Pancreas (tissue), 10 donors: ENCODE results near the gene KRTAP10-4. TPM values are rescaled to one million over a fixed set of nuclear protein-coding genes. Genes with fewer than 3 reads are reported as not detected.
"Not testable (repeated sequence)": the region's sequence is repeated elsewhere in the genome, so short reads cannot be mapped to it uniquely, and the experiment has no call there.

Experiments used
- ATAC-seq, 4 donors: fragments of 200-7000 bp; cut with Tn5 transposase; one replicate each; pipeline versions ENCODE4 v1.8.0 to v1.9.1; 2020; ENCODE audit warnings: mild to moderate bottlenecking in 4 of 4, moderate library complexity in 4 of 4
- DNase-seq, 6 donors: peaks; one replicate each; pipeline ENCODE4 v3.0.0-alpha.2; 2020
- FAIRE-seq: peaks from 2 replicates; lab custom pipeline; 2012; peaks lifted over from hg19 to GRCh38; lab: Jason Lieb, UNC
- H3K27ac ChIP-seq, 4 donors: fragments of 200-600 bp; sonication (generic); 1 replicate in 3 of 4; 2 replicates in 1 of 4; pipeline versions ENCODE4 v1.5.0 to v1.8.0; 2020
- H3K27me3 ChIP-seq, 4 donors: fragments of 200-600 bp; one replicate each; pipeline ENCODE4 v1.8.0; 2021
- H3K36me3 ChIP-seq, 3 donors: fragments of 200-600 bp; sonication (generic) in 1 of 3; one replicate each; pipeline versions ENCODE4 v1.5.0 to v1.8.0; 2020 to 2021
- H3K4me1 ChIP-seq, 3 donors: fragments of 200-600 bp; one replicate each; pipeline ENCODE4 v1.8.0; 2021
- H3K4me3 ChIP-seq, 4 donors: fragments of 200-600 bp; sonication (generic) in 2 of 4; one replicate each; pipeline versions ENCODE4 v1.5.0 to v1.8.0; 2020 to 2021
- H3K9me3 ChIP-seq, 4 donors: fragments of 200-600 bp; one replicate each; pipeline ENCODE4 v1.8.0; 2021
- CTCF ChIP-seq, 4 donors: fragments of 200-600 bp; sonication (generic) in 3 of 4; IDR thresholded peaks; one replicate each; pipeline versions ENCODE4 v1.5.0 to v1.8.0; 2021; ENCODE audit warnings: antibody characterized with exemption in 4 of 4
- WGBS, 2 donors: extraction: QIAGEN DNeasy Blood & Tissue Kit; methylation state at CpG; one replicate each; pipeline ENCODE4 v1.1.7; 2013; 5-methylcytosine and 5-hydroxymethylcytosine counted together
- intact Hi-C, 3 donors: fragments of 100-400 bp; cut with DNase I; formaldehyde crosslinking; loops; one replicate each; pipeline versions ENCODE4 v1.11.1 to v1.14.2; 2022
- polyA plus RNA-seq, 2 donors: library from polyadenylated mRNA; stranded (reverse); fragments of 200-250 nt; gene quantifications; one replicate each; pipeline ENCODE4 v1.2.3, GENCODE V29; 2013
- total RNA-seq, 6 donors: library from RNA; stranded (reverse); fragmentation: NEBNext Ultra II Directional in 4 of 6; extraction: Animal tissue kit (Norgen Biotek cat#: 25700) in 4 of 6; gene quantifications; one replicate each; pipeline versions ENCODE4 v1.2.1 to v1.2.4, GENCODE V29; 2021 to 2023
- donor health status: healthy with polysubstance abuse.
- donor health status: DM: no; HTN: no; CAD: no; lungs with moderate emphysema.
- donor health status: DM: no; HTN: no; CAD: no.
- donor health status: control.
- donor health status: control.
- donor health status: Bipolar disorder and iron deficiency.
- donor health status: DM: yes; HTN: yes; CAD: no.
- donor health status: DM: no; HTN: no; CAD: no.
- donor health status: DM: no; HTN: no; CAD: no.
- donor health status: DM: yes; HTN: yes; CAD: no.

Gene KRTAP10-4
- total and polyA plus RNA-seq, 8 donors = not detected

DNA sequence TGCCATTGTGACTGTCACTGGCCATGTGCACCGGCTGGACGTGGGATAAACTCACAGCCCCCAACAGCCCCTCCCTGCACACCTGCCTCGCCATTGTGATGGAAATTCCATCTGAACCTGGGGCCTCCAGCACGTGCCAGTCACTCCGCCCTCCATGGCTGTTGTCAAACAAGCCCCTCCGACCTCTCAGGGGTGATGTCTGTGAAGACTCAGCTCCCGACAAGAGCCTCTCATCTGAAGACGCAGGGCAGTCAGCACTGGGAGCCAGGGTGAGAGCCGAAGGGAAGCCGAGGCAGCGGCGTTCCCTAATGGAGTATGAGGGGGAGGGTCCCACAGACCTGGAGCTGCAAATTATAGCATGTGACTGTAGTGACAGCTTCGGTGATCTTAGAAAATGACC is 20.8 kb upstream of the KRTAP10-4 start:
- WGBS, 2 donors = 58 to 64% methylated on average over 13 of the region's 13 CpGs
- Histone ChIP-seq H3K4me1 (no peaks in the 10 kb centered on the region), H3K9me3 (no peaks in the 10 kb centered on the region), H3K36me3 (no peaks in the 10 kb centered on the region), H3K27me3 (peaks cover 0 to 15% (median 0%) of the 10 kb centered on the region in 4 donors), H3K27ac (no peak overlapping the region), H3K4me3 (no peak overlapping the region)
- FAIRE-seq (no peak), ATAC-seq (no peak), DNase-seq (no peak)
- no peak for TF ChIP-seq CTCF (IDR thresholded peaks at IDR 0.05)
- intact Hi-C loops = no loop called here

DNA sequence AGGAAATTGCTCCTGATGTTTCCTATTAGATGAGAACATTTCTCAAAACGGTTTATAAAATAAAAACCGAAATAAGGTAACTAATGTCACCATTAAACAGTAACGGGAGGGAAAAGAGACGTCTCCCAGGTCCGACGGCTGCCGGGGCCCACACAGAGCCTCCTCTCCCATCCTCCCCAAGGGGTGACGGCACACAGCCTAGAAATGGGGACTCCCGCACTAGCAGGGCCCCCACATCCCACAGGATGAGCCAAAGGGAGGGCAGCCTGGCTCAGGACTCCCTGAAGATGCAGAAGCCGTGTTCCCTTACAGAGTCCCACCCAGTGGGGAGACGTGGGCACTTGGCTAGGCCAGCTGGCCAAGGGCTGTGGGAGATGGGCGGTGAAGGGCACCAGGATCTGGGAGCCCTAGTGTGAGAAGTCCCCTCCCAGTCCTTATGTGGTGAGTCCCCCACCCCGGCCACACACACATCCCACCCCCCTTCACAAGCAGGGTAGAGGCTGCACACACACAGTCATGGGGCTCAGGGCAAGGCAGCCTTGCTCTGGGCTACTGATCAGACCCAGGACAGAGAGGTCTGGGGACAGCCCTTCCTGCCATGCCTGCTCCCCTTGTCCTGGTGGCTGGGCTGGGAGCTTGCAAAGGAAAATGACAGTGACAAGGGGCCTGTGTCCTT is 18.2 kb upstream of the KRTAP10-4 start:
- Histone ChIP-seq H3K4me1 (no peaks in the 10 kb centered on the region), H3K9me3 (no peaks in the 10 kb centered on the region), H3K36me3 (no peaks in the 10 kb centered on the region), H3K27me3 (peaks cover 0 to 15% (median 0%) of the 10 kb centered on the region in 4 donors), H3K27ac (no peak overlapping the region), H3K4me3 (no peak overlapping the region)
- ATAC-seq (no peak), FAIRE-seq (no peak), DNase-seq (no peak)
- intact Hi-C loops = no loop called here
- no peak for TF ChIP-seq CTCF (IDR thresholded peaks at IDR 0.05)
- WGBS, 2 donors = 67 to 78% methylated on average over 13 of the region's 13 CpGs

- Histone ChIP-seq H3K36me3 (no peaks in the 10 kb centered on the region), H3K27me3 (peaks cover 0 to 15% (median 0%) of the 10 kb centered on the region in 4 donors), H3K27ac (no peak overlapping the region), H3K9me3 (no peaks in the 10 kb centered on the region), H3K4me3 (no peak overlapping the region), H3K4me1 (no peaks in the 10 kb centered on the region)
- 48 to 49% methylated on average over 9 of the region's 9 CpGs for WGBS, 2 donors
- no peak for TF ChIP-seq CTCF (IDR thresholded peaks at IDR 0.05)
- intact Hi-C loops = no loop called here
- no peak for DNase-seq
- ATAC-seq = no peak
- no peak for FAIRE-seq
Observed at GRCh38 chr21:44556879-44557278, 16.6 kb upstream of the KRTAP10-4 start.

DNA sequence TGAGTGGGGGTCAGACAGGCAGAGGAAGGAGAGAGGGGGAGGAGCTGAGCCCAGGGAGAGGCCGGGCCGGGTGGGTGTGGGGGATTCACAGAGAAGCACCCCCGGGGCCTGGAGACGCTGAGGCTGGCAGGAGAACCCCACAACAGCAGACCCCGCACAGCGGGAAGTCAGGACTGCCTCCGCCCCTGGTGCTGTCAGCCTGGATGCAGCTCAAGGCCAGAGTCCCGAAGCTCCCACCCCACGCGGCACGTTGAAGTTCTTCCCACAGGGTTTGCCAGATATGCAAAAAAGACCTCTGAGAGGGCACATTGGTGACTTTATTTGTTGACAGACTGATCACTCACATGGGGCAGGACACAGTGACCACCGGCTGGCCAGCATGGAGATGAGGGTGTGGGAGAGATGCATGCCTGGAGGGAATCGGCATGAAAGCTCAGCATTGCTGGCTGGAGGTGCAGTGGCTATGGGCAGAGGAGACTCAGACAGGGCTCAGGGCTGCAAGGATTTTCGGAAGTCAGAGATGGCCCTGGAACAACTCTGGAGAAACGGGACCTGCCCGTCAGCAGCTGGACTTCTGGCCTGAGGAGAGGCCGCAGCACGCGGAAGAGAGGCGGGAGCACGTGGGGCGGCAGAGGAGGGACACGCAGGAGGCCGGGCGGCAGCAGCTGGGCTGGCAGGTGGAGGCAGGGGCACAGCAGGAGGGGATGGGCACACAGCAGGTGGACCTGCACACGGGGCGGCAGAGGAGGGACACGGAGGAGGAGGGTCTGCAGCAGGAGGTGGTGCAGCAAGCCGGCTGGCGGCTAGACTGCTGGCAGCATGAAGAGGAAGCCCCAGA is 15.8 kb upstream of the KRTAP10-4 start:
- FAIRE-seq (no peak), DNase-seq (peak in 1 of 6 donors; percentile 57), ATAC-seq (no peak)
- no peaks in the 10 kb centered on the region for H3K4me1 ChIP-seq
- 29 to 39% methylated on average over 30 of the region's 30 CpGs for WGBS, 2 donors
- no peak overlapping the region for H3K27ac ChIP-seq
- no peaks in the 10 kb centered on the region for H3K36me3 ChIP-seq
- peaks cover 0 to 15% (median 0%) of the 10 kb centered on the region in 4 donors for H3K27me3 ChIP-seq
- no peaks in the 10 kb centered on the region for H3K9me3 ChIP-seq
- TF ChIP-seq CTCF (IDR thresholded peaks at IDR 0.05) = no peak
- intact Hi-C loops = no loop called here
- H3K4me3 ChIP-seq = no peak overlapping the region

GRCh38 chr21:44558329-44558675 is 15.2 kb upstream of the KRTAP10-4 start:
- ATAC-seq, H3K4me1 ChIP-seq, FAIRE-seq, intact Hi-C loops, H3K36me3 ChIP-seq, H3K4me3 ChIP-seq, H3K9me3 ChIP-seq, H3K27ac ChIP-seq: not testable (repeated sequence)
- DNase-seq = peak in 1 of 6 donors; percentile 38
- 51 to 70% methylated on average over 6 to 10 of the region's 10 CpGs for WGBS, 2 donors
- peaks cover 0 to 15% (median 0%) of the 10 kb centered on the region in 4 donors for H3K27me3 ChIP-seq
